Measurements from ENCODE around the gene CLDN19.
"Not testable (repeated sequence)": the region's sequence is repeated elsewhere in the genome, so short reads cannot be mapped to it uniquely, and the experiment has no call there.

Gene CLDN19

DNA sequence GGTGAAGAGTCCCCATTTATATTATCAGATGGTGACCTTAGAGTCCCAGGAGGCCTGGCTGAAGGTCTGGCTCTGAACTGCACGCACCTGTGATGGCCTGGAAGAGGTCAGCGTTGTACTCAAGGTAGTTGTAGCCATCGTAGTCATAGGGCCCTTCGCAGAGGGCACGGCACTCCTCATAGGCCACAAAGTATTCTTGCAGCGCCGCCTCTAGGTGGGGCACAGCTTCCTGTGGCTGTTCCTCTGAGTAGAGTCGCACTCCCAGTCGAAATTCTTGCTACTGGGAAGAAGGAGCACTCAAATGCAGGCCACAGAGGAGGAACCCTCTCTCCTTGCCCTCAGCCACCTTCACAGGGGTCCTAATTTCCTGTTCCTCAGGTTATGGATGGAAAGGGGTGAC is 19.1 kb upstream of the CLDN19 start:
- no peak for DNase-seq (ENCODE audit: low spot score)

DNA sequence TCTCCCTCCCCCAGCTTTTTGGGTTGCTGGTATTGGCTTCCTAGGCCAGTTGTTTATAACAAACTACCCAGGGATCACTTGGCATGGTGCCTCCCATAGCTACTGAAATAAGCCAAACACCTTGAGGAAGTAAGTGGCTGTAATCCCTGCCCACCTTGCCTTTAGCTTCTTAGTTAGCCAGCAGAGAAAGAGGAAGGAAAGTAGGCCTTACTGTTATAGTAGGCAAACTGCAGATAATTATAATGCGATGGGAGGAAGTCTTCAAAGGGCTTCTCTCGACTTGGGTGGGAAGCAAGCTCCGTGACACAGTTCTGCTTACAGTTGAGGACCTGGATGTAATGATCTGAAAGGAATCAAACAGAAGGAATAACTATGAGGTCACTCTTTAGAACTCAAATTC is 18.6 kb upstream of the CLDN19 start:
- no peak for DNase-seq (ENCODE audit: low spot score)

DNA sequence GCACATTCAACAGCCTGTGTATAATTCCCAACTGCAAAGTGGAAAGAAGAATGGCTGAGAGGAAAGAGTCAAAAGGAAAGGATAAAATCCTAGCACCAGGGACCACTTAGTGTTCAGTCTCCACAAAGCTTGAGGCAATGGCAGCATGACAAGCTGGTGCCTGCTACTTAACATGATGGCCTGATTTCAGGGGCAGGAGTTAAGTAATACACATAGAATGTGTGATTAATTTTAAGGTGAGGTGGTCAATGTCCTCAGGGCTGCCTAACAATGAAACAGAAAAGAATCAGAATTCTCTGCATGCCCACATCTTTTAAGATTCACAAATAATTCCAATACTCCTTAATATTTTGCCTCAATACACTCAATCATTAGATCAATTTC is 17.8 kb upstream of the CLDN19 start:
- no peak for DNase-seq (ENCODE audit: low spot score)

DNA sequence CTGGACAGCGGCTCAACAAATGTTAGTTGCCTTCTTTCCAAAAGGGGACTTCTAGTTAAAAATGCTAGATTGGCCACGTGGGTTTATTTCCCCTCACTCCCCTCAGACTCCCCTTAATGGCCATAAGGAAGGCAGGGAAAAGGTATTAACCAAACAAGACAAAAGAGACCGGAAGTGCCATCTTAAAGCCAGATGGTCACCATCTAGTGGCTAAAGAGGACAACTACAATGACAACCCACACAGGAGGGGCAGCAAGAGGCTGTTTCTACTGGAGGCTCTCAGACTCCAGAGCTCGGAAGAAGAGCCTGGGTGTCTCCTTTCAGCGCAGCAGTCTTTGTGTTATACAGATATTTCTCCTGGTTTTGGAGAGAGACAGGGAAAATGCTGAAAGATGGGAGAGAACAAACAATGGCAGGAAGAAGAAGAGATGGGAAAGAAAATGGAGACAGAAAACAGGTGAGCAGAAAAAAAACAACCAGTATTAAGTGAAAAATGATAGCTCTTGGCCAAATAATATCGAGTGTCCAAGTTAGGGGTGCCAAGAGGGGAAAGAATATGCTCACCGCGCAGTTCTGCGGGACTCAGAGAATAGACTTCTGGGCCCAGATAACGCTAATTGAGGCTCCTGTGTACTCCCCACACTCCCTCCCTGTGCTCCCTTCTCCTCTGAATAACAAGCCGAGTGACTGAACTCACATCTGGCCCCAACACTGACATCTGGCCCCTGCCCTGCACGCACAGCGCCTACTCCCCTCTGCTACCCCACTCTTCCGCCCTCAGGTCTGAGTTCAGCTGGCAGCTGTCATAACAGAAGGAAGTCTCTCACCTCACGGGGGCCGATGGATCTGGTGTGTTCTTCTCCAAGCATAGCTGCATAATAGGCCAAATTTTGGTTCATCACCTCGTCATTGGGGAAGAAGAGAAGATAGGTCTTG is 17.2 kb upstream of the CLDN19 start:
- no peak for DNase-seq (ENCODE audit: low spot score)

DNA sequence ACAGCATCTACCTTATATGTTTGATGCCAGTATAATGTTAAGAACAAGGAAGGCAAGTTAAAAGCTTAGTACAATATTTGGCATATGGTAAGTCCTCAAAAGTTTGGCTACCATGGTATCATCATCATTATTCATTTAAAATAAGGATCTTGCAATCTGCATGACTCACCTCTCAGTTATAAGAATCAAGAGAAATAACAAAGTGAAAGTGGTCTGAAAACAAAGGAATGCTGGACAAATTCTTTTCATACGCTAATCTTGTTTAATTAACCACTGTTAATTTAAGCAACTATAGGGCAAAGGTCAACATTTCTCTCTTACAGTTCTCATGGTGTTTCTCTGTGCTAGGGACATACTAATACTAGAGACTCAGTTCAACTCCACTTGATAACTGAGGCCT is 13.0 kb upstream of the CLDN19 start:
- no peak for DNase-seq (ENCODE audit: low spot score)

DNA sequence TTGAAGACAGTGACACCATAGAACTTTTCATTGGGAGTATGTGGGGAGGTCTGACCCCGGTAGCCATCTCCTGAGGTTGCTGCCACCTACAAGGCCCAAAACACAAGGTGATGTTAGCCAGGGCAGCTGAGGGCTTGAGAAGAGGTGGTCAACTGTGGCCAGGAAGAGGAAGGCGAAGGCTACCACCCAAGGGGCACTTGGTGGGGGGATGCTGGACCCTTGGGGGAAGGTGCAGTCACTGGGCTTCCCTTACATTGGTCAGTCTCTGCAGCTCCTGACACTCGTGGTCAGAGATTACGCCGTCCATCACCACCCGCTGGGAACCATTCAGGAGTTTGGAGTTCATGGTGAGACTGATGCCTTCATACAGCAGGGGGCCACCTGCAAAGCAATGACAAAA is 12.2 kb upstream of the CLDN19 start:
- no peak for DNase-seq (ENCODE audit: low spot score)

DNA sequence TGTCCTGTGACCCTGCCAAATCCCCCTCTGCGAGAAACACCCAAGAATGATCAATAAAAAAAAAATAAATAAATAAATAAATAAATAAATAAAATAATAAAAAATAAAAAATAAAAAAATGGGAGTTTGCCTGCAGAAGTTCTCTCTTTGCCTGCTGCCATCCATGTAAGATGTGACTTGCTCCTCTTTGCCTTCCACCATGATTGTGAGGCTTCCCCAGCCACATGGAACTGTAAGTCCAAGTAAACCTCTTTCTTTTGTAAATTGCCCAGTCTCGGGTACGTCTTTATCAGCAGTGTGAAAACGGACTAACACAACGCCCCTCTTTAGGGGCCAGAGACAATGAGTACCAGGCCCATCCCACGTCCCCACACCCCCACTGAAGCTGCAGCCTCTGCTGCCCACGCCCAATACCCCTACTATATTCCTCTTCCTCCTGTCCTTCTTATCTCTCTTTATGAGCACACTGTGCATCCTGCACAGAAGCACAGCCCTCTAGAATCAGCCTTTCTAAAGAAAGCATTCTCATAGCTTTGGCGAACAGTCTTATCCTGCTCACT is 11.6 kb upstream of the CLDN19 start:
- not testable (repeated sequence) for DNase-seq (ENCODE audit: low spot score)

DNA sequence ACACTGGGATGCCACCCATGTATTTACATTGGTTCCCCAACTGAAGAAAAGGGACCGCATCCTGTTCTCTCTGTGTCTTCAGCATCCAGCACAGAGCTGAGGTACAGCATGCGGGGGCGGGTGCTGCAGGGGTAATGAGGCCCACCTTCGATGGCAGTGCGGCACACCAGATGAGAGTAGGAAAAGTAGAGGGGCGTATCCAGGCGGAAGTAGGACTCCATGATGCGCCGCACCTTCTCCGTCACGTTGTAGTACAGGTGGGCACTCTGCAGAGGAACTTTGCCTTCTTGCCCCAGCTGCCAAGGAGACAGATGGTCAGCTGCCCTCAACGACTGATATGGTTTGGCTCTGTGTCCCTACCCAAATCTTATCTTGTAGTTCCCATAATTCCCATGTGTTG is 10.0 kb upstream of the CLDN19 start:
- DNase-seq (ENCODE audit: low spot score) = no peak

DNA sequence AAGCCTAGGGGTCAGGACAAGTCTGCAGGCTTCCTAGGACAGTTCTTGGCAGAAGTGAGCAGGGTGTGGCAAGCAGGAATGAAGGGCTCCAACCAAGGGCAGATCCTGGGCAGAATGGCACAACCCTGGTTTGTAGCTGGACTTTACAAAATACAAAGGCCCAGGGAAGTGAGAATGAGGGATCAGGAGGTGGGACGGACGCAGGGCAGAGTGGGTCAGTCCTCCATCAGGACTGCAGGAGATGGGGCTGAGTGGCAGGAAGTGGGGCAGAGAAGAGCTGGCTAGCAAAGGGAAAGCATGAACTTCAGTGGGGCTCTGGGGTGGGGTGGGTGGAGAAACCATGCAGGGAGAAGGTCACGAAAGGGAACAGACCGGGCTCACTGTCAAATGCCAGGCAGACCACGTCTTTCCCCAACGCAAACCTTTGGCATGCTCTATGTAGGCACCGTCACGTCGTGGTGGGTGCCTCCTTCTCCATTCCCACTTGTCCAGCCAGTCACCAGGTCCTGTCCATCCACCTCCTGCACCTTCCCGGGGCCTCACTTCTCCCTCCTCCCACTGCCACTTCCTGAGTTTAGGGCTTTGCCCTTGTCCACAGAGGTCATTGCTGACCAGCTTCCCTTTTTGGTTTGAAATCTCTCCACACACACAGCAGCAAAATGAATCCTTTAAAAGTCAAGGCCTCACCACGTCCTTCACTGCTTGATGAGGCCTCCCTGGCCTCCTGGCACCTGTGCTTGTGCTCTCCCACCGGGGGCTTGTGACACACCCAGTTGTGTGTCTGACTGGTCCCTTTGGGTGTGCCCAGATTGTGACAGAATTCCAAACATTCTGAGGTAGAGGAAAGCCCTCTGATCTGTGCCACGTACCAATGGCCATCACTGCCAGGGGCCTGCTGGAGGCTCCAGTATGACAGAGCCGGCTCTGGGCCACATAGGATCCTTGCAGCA is 8.7 kb upstream of the CLDN19 start:
- DNase-seq (ENCODE audit: low spot score) = no peak

DNA sequence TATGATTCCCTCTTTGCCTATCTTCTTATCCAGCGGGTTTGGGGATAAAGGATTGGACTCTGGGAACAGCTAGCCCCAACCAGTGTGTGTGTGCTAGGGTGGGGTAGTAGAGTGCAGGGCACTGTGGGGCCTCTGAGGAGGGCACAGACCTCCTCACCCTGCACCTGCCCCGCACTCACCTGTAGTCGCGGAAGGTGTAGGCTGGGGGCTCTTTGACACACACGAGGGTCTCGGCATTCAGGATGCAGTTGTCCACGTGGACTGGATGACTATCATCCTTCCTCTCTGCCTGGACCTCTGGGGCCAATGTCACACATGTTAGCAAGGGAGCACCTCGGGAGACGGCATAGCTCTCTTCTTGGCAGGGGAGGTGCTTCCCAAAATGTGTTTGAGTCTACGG is 8.0 kb upstream of the CLDN19 start:
- no peak for DNase-seq (ENCODE audit: low spot score)

DNA sequence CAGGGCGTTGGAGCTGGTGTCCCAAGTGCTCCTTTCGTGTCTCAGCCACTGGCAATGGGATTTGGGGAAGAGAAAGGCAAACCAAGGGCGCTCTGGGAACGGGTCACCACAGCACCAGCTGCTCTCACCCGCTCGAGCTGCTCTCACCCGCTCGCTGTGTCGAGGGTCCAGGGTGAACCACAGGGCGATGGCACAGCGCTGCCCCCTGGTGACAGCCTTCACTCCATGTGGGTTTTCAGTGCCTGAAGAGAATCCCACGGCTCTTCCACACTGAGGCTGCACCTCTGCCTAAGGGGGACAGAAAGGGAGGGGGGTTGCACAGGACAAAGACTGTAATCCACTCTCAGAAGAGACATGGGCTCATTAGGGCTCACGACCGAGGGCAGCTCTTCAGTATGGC is 7.1 kb upstream of the CLDN19 start:
- DNase-seq (ENCODE audit: low spot score) = no peak

DNA sequence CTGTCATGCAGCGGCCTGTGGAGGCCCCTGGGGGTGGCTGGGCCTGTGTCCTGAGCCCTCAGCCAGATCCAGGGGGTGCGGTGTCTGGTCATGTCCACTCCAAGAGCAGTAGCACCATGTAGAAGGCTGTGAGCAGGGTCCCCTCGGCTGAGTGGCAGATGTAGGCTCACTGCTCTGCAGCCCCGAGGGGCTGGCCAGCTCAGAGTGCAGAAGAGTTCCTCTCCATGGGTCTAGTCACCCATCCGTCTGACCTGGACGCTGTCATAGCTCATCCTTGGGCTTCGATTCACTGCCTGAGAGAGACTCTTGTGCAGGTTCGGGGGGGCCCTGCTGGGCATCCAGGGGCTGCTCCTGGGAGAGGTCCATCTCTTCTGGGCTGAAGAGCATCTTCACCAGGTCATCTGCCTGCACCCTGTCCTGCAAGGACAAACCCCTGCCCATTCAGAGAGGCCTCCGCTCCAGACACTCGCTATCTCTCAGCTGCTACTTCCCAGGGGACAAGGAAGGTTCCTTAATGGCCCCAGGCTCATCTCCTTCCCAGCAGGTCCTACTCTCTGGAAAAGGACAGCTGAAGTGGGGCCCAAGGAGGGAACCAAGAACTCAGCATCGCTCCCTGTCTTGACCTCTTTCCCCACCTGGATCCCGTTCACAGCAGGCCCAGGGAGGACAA is 6.5 kb upstream of the CLDN19 start:
- DNase-seq (ENCODE audit: low spot score) = no peak

DNA sequence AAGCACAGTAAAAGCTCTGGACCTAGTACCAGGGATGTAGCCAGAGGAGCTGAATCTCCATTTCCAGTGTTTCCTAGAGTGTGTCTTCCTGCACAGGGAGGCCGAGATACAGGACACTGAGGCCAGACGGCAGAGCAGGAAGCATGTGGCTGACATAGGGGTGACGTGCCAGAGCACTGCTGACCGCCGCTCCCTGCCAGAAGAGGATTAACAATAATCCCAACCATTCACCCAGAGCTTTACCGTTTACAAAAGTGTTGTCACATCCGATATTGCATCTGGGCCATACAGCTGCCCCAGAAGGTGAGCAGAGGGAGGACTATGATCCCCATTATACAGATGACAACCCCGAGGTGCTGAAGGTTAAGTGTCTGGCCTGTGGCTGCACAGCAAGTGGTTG is 5.8 kb upstream of the CLDN19 start:
- no peak for DNase-seq (ENCODE audit: low spot score)

DNA sequence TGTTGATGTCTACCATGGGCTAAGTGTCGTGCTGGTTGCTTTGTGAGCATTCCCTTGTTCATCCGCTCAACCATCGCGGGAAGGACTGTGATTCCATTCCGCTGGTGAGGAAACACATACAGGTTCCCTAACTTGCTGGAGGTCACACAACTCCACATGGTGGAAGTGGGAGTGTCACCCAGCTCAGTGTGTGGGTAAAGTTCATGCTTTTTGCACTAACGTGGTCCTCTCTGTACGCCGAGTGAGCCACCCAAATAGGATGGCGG is 4.0 kb upstream of the CLDN19 start:
- no peak for DNase-seq (ENCODE audit: low spot score)

DNA sequence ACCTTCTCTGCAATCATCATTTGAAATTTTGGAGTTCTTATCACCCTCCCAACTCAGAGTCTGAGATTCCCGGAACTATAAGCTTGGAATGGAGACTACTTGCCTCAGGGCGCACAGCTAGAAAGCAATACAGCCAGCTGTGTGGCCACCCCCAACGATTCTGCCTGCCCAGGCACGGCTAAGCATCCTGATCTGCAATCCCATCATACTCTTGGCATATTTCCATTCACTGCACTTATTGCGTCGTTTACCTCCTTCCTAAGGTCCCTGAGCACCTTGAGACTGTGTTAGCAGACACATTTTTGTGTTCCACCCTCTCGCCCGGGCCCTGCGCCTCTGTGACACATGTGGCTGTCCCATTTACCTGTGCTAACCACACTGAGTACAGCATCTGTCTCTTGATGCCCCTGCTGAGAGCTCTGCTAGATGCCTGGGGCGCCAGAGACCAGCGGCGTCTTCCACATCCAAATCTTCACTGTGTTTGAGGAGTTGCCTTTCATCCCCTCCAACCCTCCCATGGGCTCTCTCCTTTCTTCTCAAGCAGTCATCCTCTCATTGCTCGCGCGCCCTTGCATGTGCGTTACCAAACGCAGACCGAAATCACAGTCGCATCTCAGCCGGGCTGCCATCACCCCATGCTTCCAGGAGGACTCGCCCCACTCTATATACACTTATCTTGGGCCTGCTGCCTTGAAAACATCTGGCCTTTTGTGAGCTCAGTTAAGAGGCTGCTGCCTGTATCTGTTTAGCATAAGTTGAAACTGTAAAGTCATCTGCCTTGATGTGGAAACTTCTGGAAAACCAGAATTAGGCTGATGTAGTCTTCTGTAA is 3.5 kb upstream of the CLDN19 start:
- DNase-seq (ENCODE audit: low spot score) = no peak

DNA sequence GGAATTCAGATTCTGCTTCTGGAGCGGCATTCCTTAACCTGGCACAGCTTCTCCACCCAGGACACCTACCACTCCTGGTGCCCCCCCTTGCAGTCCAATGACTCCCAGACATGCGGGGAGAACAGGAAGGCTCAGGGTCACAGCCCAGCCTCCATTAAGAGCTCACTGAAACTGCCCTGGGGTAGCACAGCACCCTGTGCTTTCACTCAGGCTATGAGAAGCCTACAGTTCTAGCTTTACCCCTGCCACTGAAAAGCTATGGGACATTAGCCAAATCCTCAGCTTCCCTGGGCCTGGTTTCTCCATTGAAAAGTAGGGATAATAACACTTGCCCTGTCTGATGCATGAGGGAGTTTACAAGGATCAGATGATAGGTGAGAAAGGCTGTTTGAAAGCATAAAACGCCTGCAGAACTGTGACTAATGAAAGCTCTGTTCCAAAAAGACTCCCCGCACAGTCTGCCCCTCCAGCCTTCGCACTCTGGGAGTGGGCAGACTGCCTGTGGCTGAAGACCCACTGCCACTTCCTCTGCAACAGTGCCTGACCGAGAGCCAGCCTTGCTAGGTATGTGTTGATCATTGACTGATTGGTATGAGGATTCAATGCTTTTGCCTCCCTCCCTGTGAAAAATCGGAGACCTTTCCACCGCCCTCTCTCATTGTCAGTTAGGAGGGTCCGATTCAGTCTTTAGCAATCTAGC is 2.7 kb upstream of the CLDN19 start:
- no peak for DNase-seq (ENCODE audit: low spot score)

DNA sequence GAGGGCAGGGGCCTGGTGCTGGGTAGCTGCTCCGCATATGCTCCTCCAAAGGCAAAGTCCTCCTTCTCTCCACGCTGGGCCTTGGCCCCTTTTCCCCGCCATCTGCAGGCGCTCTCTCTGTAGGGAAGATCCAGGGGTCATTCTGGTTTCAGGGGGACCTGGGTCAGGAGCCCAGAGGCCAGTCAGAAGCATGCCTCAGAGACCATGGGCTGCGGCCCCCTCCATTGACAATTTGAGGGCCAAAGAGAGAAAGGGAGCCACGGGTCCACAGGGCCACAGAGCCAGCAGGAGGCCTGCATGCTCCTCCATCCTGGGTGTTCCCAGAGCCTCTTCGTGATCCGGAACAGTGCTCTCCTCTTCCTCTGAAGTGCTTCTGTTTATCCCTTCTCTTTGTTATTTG is 2.1 kb upstream of the CLDN19 start:
- no peak for DNase-seq (ENCODE audit: low spot score)

DNA sequence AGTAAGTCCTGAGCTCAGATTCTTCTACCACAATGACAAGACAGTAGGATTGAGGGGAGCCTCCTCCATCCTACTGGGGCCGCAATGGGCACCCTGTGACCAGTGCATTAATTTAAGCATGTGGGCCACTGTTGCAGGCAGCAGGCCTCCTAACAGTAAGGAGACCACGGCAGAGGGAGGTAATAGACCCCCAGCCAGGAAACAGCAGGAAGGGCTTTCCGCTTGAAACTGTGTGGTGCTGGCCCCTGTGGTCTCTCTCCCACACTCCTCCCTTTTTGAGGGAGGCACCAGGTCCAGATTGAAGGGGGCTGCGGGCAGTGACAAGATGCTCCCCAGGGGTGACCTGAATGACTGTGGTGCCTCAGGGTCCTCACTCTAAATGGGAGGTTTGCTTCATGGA is 1.7 kb upstream of the CLDN19 start:
- DNase-seq (ENCODE audit: low spot score) = no peak

DNA sequence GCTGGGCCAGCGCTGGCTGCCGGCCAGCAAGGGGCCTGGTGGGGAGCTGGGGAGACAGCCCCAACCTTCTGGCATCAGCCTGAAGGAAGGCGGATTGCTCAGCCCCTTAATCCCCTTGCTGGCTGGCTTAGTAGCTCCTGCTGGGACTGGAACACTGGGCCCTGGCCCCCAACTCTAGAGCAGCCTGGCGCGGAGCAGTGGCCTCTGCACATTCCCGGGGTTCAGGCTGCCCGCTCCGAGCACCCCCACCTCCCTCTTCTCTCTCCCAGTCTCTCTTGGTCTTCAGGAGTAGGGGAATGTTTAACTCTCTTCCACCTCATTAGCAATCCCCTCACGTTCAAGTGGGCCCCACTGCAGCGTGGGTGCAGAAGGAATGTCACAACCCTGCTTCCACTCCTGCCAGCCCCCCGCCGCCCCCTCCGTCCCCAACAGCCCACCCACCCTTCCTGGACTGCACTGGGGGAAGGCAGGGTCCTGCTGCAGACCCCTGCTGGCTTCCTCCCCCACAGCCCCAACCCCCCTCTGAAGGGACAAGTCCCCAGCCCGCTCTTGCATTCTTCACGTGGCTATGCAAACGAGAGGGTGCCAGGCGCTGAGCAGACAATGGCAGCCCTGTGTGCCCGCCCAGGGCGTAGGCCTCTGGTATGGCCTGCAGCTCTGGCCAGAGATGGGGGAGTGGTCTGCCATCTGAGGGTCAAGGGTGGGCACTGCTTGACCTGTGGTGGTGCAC is 980 bp upstream of the CLDN19 start:
- DNase-seq (ENCODE audit: low spot score) = no peak

DNA sequence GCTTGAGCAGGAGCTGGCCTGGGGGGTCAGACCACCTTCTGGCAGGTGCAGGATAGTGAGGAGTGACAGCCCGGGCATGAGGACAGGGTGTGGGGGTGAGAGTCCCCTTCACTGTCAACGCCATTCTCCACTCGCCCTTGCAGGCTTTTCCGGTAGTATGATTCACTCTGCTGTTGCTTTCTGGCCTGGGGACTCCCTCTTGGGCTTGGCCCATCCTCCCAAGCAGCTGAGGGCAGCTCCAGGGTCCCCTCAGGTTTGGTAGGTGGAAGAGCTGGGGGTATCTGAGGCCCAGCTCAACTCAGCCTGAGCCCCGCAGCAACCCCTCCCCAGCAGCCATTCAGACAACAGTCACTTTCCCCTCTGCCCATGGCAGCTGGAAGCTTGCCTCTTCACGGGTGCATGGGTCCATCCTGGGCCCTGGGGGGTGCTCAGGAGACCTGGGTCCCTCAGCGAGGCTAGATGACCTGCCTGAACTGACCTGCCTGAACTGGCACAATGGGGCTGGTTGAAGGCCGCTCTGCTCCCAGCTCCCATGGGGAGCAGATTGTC is 1.3 kb downstream of the CLDN19 start:
- DNase-seq (ENCODE audit: low spot score) = no peak
